Dedifferentiated amniotic fluid mesenchymal stem cell (primary cell): ENCODE measurements around the gene RELN.
"Not testable (repeated sequence)": the region's sequence is repeated elsewhere in the genome, so short reads cannot be mapped to it uniquely, and the experiment has no call there.

ENCODE experiments used
- DNase-seq: peaks from one replicate; pipeline ENCODE4 v3.0.0-alpha.2; 2016; ENCODE audit errors: extremely low spot score

The RELN gene

DNA sequence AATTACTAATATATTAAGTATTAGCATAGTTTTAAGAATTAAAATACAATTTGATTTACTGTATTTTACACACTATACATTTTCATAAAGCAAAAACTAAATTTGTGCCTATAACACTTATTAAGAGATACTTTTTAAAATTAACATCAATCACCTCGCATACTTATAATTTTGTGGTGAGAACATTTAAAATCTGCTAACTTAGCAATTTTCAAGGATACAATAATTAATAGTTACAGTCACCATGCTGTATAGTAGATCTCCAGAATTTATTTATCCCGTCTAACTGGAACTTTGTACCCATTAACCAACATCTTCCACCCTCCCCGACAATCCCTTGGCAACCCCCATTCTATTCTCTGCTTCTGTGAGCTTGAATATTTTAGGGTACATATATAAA is 47.5 kb downstream of the RELN start:
- no peak for DNase-seq

DNA sequence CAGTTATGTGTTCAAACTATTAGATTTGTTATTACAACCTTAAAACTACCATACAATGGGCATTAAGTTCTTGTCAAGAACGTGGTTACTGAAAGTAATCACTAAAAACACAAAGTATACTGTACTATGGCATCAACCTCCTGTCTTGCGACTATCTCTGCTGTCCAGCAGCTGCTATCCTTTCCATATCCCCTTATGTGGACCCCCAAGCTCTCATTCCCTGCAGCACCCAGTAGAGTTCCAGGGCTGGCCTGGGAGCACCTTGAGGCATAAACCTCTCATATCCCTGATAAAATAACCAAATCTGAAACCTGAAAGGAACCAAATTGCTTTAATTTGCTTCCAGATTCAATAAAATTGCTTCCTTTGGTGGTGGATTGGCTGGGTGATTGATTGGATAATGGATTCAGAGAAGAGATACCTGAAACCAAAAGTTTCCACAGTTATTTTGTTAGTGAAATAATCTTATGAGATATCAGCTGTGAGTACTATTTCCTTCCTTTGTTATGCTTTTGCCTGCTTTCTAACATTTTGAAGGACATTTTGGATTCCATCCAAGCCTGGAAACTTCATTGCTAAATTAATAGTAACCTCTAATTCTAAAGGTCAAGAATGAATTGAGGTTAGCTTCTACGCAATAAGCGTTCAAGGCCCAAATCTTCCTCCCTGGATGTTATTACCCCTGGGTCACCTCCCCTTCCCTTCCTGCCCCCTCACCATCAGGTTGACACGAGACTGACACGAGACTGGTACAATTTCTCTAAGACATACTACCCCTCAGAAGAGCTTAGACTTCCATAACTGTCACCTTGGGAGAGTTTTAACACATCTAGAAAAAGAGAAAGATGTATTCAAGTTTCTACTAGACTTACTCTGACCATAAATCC is 48.8 kb downstream of the RELN start:
- DNase-seq: no peak

DNA sequence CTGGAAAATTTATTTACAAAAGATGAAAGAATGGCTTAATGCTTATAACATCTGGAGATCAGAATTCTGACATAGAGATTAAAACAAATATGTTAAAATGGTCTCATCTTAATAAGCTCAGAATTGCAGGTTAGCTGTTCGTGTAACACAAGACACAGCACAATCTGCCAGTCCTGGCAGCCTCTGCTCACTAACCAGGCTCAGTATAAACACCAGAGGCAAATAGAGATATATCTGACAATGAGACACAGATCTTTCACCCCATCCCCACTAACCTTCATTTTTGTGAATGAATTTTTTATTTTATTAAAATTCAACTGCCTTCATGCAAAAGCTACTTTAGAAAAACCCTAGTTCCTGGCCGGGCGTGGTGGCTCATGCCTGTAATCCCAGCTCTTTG is 51.8 kb downstream of the RELN start:
- DNase-seq: no peak

DNA sequence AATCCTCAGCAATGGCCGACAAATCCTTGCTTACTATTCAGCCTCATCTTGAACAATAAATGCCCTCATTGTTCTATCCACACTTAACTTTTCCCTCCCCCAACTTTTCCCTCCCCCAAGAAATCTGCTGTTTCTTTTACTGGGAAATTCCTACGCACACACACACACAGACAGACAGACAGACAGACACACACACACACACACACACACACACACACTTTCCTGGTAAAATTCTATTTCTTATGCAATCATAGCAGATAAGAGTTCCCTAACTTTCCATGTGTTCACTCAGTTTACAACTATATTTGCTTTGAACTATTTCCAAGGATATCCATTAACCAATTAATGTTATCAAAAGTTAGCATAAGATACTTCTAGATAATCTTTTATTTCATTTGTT is 52.9 kb downstream of the RELN start:
- no peak for DNase-seq

DNA sequence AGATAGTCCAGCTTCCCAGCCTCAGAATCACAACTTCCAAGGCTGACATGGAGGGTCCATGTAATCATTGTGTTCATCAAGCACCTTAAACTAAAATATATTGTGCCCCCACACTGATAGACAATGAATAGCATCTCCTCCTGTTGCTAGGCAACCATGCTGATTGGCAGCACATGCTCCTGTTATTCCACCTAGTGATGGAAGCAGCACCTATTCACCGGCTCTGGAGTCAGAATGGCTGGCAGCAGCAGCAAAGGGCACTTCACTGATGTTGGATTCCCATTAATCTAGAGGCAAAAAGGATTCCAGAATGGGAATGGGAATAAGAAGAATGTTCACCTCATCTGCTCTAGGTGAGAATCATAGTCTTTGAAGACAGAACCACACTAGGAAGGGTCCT is 55.0 kb downstream of the RELN start:
- DNase-seq: no peak

DNA sequence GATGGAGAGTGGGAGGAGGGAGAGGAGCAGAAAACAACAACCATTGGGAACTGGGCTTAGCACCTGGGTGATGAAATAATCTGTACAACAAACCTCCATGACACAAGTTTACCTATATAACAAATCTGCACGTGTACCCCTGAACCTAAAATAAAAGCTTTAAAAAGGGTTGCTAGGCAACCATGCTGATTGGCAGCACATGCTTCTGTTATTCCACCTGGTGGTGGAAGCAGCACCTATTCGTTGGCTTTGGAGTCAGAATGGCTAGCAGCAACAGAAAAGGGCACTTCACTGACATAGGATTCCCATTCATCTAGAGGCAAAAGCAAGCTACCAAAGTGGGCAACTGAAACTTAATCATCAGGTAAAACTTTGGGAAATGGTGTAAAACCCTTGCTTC is 57.1 kb downstream of the RELN start:
- no peak for DNase-seq

DNA sequence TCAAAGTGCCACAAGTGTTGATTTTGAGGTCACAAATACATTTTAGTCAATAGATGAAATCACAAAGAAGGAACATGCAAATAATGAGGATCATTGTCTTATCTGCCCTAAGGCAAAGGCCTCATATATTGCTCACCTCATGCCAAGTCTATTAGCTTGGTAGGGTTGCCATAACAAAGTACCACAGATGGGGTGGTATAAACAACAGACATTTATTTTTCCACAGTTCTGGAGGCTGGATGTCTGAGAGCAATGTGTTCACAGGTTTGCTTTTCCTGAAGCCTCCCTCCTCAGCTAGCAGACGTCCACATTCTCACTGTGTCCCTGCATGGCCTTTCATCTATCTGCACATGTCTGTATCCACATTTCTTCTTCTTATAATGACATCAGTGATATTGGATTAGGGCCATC is 59.6 kb downstream of the RELN start:
- DNase-seq: no peak

DNA sequence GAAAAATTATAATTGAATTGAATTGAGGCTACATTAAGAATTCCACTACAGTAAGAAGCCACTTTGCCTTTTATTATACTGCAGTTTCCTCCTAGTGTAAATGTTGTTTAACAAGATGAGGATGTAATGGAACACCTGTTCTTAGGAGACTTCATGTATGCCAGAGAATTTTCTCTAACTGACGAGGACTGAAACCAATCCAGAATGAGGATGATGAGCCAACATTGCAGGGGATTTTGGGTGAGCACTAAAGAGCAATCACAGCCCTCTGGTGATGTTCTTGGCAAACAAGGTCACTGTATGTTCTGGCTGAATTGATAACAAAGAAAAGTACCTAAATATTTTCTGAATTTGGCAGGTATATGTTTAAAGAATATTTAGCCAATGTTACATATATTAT is 60.9 kb downstream of the RELN start:
- DNase-seq: no peak

DNA sequence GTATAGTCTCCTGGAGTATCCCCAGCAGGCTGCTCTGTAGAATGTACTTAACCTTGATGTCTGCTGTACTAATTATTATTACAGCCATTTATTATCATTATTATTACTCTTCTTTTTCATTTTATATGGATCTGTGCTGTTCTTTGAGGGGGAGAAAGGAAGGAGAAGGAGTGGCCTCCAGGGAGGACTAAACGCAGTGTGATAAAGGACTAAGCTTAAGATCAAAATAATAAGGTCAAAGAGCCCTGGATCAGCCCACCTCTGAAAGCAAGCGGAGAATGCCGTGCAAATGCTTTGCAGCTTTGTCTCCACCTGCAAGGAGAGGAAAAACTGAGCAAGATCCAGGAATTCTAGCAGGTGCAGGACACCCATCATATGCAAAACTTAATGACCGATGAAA is 65.3 kb downstream of the RELN start:
- DNase-seq: no peak

DNA sequence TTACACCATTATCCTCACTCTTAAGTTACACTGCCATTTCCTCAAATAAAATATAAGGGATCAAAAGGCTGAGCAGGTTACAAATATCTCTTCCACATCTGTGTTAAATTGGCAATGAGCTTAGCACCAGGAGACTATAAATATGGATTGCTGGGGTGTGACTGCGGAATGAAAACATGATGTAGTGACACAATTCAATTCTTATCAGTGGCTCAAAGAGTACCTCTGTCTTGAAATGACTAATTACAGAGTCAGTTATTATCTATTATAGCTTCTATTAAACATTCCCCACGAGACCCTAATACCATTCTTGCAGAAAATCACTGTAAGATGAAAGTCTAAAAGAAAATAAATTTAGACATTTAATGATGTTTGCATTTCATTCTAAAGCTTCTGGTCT is 67.1 kb downstream of the RELN start:
- DNase-seq: no peak

DNA sequence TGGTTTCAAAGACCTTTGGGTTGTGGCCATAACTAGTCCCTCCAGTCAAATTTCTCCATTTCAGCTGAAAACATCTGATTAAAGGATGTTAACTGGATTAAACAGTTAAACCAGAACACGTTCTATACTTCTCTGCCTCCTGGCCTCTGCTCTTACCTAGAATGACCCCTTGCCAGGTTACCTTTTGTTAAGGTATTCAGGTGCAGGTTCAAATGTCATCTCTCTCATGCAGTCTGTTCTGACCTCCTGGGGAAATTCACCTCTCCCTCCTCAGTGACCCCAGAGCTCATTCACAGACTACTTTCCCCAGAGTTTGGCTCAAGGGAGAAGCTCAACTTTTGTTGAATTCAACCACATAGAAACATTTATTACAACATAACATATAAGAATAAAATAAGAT is 67.8 kb downstream of the RELN start:
- DNase-seq: no peak

DNA sequence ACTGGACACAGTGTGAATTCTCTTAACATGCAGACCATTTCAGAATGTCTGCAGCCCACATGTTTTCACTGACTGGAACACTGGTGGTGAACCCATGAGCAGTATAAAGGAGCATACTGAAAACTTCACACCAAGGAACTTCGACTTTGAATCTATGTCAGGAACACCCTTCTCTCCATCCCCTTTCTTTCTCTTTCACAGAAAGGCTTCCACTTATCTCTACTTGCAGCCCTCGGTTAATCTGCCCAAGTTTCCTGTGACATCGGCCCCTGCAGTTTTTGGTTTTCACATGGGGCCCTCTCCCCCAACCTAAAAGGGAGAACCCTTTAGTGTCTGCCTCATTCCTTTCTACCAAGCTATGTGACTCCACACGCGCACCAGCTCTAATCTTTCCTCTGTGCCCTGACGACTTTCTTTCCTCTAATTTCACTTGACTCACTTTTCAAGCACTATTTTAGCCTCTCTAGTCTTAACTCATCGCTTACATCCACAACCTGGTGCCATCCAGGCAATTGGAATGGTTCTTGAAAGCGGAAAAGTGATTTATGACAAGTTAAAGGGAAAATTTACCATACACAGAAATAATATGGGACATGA is 70.1 kb downstream of the RELN start:
- DNase-seq: no peak

DNA sequence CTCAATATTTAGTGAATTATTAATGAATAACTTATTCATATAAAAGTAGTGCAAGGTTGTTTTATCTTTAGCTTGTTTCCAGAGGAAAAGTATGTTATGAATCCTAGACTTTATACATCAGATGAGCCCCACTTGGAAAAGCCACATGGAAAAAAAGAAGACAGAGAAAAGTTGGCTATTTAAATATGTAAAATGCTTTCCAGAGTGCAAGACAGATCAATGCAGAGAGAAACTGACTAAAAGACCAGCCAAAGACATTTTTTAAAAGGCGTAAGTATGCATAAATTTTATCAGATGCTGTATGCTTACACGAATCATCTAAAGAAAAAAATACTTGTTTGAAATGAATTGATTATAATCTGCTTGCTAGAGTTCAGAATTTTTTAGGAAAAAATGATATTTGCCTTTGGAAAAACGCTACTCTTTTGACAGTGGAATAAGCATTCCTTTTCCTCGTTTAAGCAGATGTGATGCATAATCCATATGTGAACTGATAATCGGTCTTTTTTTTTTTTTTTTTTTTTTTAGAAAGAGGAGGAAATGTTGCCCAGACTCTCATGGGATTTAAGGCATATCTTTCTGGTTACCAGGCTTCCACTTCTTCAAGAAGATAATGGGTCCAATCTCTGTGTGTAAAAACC is 70.7 kb downstream of the RELN start:
- DNase-seq: no peak

DNA sequence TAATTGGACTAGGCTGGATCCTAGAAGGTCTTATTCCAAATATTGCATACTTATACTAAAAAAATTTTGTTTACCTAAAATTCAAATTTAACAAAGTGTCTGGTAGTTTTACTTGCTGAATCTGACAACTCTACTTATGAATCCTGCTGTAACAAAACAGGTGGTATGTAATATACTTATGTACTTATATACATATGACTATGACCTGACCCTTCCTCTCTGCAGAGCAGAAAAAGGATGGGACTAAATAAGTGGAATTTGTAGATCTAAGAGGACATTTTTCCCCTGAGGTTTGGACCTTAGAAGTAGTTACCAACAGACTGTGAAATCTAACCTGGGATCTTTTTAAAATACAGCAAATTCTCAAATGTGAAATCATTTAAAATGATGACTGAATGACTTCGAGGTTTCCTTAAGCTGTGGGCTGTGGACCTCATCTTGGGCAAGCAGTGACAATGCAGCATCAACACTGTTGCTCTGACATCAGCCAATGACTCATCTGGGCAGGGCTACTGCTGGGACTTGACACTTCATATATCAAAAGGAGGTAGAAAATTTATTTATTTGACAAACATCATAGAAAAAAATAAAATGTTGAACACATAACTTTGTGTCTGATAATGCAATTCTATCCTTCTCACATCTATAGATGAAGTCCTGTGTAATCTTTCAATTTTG is 73.6 kb downstream of the RELN start:
- no peak for DNase-seq

DNA sequence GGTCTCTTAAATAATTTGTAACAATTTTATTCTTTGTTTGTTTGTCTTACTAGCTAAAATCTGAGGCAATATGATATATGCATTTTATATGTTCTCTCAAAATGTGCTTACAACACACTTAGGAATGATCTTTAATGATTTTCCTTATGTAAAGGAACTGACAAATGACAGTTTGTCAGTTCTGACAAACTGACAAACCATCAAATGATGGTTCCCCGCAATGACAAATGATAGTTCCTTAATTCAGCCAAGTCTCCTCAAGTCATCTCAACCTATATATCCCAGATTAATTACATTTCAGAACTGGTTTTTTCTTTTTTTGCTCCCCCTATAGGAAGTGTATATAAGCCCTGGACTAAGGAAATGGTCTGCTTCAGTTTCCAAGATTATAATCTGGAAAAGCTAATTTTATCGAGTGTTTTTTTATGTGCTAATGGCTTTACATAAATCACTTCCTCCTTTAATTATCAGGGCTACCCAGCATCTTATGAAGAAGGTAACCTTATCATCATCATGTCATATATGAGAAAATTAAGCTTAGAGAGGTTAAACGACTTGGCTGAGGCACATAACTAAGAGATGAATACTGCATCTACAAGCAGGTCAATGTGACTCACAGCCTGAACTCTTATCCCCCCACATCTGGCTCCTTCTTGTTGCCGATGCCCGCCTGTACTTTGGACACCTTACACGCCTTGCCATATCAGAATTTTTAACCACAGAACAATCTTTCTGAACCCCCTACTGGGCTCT is 75.1 kb downstream of the RELN start:
- no peak for DNase-seq

DNA sequence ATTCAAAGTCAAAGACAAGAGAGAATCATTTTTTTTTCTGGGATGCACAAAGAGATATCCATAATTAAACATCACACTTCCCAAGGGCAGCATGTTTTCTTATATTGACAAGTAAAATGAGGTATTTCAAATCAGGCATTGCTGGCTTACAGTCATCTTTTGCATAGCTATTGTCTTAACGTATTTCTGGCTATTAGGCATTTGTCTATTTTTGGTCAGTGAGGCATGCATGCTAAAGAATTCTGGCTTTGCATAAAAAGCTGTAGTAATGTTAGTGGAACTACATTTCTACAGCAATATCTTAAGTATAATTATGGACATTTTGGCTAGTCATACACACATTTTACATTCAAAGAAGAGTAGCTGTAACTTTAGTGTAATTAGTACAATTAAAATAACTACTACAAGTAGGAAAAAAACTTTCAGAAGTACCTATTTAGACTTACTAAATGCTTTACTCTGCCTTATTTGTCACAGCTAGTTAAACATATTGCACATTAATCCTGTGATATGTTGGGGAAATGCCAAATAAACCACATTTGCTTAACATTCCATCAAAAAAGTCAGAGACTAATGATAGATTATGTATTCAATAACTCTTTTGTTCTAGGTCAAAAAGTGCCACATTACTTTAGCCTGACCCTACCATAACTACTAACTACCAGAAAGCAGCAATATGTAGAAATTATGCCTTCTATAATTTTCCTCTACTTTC is 76.4 kb downstream of the RELN start:
- no peak for DNase-seq

DNA sequence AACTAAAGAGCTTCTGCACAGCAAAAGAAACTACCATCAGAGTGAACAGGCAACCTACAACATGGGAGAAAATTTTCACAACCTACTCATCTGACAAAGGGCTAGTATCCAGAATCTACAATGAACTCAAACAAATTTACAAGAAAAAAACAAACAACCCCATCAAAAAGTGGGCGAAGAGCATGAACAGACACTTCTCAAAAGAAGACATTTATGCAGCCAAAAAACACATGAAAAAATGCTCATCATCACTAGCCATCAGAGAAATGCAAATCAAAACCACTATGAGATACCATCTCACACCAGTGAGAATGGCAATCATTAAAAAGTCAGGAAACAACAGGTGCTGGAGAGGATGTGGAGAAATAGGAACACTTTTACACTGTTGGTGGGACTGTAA is 78.4 kb downstream of the RELN start:
- DNase-seq: not testable (repeated sequence)

DNA sequence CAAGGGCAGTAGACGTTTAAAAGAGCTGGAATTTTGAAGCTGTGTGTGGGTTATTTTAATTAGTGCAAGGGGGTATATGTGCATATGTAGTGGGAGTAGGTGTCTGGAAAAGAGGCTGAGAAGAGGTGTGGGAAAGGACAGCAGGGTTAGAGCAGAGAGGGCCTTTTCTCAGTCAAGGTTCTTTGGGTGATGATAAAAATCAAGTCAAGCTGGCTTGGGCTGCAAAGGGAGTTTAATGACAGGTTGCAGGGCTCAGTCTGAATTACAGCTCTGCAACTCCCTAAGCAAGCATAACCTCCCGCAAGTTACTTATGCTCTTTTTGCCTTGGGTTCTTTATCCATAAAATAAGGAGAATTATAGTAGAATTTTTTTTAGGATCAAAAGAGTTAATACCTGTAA is 83.5 kb downstream of the RELN start:
- no peak for DNase-seq

DNA sequence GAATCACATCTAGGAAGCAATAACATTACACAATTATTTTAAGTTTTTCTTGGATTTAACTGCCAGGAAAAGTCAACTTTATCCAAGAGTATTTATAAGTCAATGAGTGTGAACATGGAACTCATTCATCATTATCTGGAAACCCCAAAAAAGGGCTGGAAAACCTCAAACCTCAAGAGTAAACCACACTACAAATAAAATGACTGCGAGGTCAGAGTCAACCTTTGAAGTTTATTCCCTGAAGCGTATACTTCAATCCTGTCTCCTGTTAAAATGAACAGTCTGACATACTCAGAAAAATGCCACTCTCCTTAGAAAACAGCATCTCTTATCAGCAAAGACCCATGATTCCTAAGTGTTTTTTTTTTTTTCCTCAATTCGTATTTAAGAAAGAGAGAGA is 86.5 kb downstream of the RELN start:
- no peak for DNase-seq

DNA sequence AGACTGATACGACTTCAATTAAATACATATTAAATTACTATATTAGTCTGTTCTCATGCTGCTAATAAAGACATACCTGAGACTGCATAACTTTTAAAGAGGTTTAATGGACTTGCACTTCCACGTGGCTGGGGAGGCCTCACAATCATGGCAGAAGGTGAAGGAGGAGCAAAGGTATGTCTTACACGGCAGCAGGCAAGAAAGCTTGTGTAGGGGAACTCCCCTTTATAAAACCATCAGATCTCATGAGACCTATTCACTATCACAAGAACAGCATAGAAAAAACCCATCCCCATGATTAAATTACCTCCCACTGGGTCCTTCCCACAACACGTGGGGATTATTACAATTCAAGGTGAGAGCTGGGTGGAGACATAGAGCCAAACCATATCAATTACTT is 92.6 kb downstream of the RELN start:
- DNase-seq: not testable (repeated sequence)
